Midbrain (tissue), 1 donor: ENCODE results near the gene F7.
"Not testable (repeated sequence)": the region's sequence is repeated elsewhere in the genome, so short reads cannot be mapped to it uniquely, and the experiment has no call there.

Source experiments
- DNase-seq: peaks from one replicate; lab custom pipeline; 2025; lab: John Stamatoyannopoulos, UW

The F7 gene

GRCh38 chr13:113072376-113072775 is 33.2 kb upstream of the F7 start:
- DNase-seq = no peak

- DNase-seq = no peak
Observed at GRCh38 chr13:113073942-113074341, 31.6 kb upstream of the F7 start.

- DNase-seq = no peak
Observed at GRCh38 chr13:113074401-113074800, 31.2 kb upstream of the F7 start.

- no peak for DNase-seq
Observed at GRCh38 chr13:113074876-113075275, 30.7 kb upstream of the F7 start.

GRCh38 chr13:113075711-113076110 is 29.9 kb upstream of the F7 start:
- DNase-seq = no peak

- DNase-seq = no peak
Observed at GRCh38 chr13:113076681-113077401, 28.8 kb upstream of the F7 start.

- DNase-seq = no peak
Observed at GRCh38 chr13:113077566-113077952, 28.0 kb upstream of the F7 start.

GRCh38 chr13:113077953-113078901 is 27.4 kb upstream of the F7 start:
- DNase-seq = no peak

- DNase-seq = peak; percentile 36
Observed at GRCh38 chr13:113078902-113079780, 26.4 kb upstream of the F7 start.

GRCh38 chr13:113079781-113080080 is 25.9 kb upstream of the F7 start:
- DNase-seq = not testable (repeated sequence)

- no peak for DNase-seq
Observed at GRCh38 chr13:113080361-113080831, 25.2 kb upstream of the F7 start.

- DNase-seq = no peak
Observed at GRCh38 chr13:113080901-113081521, 24.6 kb upstream of the F7 start.

GRCh38 chr13:113082198-113083021 is 23.2 kb upstream of the F7 start:
- no peak for DNase-seq

GRCh38 chr13:113083022-113083373 is 22.6 kb upstream of the F7 start:
- DNase-seq = no peak

GRCh38 chr13:113083402-113084061 is 22.1 kb upstream of the F7 start:
- DNase-seq = peak; percentile 77

GRCh38 chr13:113084094-113084942 is 21.3 kb upstream of the F7 start:
- no peak for DNase-seq

GRCh38 chr13:113084943-113085540 is 20.5 kb upstream of the F7 start:
- no peak for DNase-seq

- no peak for DNase-seq
Observed at GRCh38 chr13:113086031-113086750, 19.4 kb upstream of the F7 start.
